GM21576 (cell line): ENCODE data around the gene FCN3.
"Not testable (repeated sequence)": the region's sequence is repeated elsewhere in the genome, so short reads cannot be mapped to it uniquely, and the experiment has no call there.

Source experiments
- ATAC-seq: cut with Tn5 transposase; IDR thresholded peaks from one replicate; pipeline ENCODE4 v1.9.1; 2021; ENCODE audit warnings: mild to moderate bottlenecking, moderate library complexity; ENCODE audit not compliant: unreplicated experiment

The FCN3 gene

DNA sequence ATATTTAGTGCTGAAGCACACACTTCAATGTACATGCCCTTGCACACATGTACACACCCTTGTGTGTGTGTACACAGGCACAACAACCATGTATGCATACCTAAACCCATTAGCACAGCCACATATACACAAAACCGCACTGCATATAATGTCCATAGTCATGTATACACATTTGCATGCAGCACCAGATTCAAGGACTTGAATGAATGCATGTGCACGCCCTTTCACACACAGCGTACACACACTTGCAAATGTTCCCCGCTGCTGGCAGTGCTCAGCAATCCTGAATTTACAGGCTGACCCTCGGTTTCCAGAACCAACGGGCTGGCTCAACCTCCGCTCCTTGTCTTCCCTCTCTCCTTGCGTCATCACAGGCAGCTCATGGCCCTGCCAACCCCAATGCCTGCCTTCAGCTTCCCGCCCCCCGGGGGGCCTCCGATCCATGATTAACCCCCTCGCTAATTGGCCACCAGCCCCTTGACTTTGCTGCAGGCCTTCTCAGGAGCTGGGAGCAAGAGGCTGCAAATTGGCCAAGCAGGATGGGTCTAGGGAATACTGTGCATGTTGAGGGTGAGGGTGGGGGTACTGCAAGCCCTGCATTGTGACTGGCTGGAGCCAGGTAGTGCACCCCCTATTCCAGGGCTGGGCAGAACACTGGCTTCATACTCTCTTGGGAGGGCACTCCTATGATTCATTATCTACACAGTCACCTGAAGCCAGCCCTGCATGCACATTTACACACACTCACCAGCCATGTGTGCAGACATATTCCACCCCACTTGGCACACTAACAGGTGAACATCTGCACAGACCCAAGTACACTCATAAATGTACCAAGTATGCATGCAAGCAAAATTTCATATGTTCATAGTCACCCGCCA is 25.7 kb upstream of the FCN3 start:
- no peak for ATAC-seq

DNA sequence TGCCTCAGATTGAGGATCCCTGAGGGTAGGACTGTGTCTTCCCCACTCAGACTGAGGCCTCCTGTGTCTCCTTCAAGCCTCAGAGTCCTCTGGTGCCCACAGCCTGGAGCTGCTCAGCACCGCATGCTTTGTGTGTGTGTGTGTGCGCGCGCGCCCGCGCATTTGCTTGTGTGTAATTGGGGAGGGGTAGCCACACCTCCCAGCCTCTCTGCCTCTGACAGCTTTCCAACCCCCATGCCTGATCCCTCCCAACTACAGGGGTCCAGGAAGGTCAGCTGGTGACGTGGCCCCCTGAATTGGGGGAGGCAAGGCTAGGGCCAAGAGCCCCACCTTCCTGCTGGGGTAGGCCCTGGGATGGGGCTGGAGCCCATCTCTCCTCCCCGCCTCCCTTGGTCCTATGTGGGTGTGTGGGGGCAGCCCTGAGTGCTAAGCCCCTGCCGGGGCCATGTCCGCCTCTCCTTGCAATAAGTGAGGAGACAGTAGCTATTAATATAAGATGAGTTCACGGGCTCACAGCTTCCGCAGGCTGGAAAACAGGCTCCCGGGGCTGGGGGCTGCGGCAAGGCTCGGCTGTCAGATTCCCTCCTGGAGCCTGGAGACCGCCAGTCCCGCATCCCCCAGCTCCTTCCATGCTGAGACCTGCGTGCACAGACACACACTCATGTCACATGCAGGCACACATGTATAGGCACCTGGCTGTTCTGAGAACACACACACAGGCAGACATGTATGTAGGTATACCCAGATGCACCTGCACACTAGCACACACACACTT is 24.8 kb upstream of the FCN3 start:
- ATAC-seq = no peak

- no peak for ATAC-seq
These were observed 24.0 kb upstream of the FCN3 start for GRCh38 chr1:27398405-27399149.

DNA sequence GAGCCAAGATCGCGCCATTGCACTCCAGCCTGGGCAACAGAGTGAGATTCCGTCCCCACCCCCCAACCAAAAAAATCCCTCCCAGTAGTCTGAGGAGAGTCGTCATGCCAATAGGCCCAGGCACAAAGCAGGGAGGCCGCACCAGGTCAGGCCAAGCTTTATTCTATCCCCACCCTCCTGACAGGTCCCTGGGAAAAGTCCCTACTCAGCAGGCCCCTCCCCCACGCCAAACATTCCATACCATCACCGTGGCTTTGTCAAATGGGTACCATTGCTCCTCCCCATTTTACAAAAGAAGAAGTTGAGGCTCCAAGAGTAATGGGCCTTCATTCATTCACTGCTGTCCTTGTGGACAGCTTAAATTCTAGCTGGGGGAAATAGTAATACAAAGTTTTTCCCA is 23.1 kb upstream of the FCN3 start:
- ATAC-seq = no peak

DNA sequence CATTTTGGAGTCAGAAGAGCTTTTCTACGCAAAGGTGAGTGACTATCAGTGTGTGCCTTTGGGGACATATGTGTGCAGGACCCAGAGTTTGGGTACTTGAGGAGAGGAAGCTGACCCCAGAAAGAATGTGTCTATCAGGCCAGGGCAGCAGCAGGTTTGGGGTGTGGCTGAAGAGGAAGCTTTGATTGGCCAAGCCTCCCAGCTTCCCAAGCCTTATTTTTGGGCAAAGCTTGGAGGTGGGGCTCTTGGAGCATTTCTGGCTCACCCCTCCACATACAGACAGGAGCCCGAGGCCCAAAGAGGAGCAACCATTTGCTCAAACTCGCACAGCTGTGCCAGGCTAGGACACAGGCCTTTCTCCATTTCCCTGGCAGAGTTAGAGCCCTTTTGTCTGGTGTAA is 22.5 kb upstream of the FCN3 start:
- ATAC-seq = no peak

DNA sequence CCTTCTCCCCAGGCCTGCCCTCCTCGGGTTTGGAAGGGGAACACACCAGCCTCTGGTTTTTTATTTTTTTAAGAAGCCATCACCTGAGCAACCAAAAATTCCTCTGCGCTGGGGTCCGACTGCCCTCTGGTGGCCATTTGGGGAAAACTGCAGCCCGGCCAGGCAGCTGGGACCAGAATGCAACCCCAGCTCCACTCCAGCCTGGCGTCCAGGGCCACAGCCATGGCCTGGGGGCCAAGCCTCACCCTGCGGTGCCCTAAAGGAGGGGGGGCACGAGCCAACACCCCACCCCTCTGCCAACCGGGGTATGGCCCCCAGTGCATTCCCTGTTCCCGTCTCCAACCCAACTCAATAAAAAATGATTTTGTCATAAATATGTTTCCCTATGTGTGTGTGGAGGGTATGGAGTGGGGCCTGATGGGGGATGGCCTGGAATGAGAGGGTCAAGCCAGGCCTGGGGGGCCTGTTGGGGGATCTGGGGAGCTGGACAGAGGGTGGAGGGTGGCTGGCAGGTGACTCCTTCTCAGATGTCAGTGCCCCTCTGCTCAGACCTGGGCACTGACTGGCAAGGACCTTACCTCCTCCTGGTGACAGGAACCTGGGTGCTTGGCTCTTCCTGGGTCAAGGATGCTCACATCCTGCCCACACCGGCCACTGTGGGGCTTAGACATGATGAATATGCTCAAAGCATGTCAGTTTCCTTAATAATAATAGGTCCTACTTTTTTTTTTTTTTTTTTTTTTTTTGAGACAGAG is 21.0 kb upstream of the FCN3 start:
- ATAC-seq = peak; percentile 45

GRCh38 chr1:27394925-27395324 is 20.3 kb upstream of the FCN3 start:
- ATAC-seq = no peak

GRCh38 chr1:27394282-27394658 is 19.6 kb upstream of the FCN3 start:
- no peak for ATAC-seq

DNA sequence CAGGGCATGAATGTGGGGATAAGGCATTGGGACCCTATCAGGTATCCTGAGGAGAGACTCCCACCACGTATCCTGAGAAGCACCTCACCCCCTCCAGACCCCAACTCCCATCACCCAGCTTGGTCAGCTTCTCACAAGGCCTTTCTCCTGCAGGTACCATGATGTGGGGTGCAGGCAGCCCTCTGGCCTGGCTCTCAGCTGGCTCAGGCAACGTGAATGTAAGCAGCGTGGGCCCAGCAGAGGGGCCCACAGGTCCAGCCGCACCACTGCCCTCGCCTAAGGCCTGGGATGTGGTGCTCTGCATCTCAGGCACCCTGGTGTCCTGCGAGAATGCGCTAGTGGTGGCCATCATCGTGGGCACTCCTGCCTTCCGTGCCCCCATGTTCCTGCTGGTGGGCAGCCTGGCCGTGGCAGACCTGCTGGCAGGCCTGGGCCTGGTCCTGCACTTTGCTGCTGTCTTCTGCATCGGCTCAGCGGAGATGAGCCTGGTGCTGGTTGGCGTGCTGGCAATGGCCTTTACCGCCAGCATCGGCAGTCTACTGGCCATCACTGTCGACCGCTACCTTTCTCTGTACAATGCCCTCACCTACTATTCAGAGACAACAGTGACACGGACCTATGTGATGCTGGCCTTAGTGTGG is 19.1 kb upstream of the FCN3 start:
- no peak for ATAC-seq

DNA sequence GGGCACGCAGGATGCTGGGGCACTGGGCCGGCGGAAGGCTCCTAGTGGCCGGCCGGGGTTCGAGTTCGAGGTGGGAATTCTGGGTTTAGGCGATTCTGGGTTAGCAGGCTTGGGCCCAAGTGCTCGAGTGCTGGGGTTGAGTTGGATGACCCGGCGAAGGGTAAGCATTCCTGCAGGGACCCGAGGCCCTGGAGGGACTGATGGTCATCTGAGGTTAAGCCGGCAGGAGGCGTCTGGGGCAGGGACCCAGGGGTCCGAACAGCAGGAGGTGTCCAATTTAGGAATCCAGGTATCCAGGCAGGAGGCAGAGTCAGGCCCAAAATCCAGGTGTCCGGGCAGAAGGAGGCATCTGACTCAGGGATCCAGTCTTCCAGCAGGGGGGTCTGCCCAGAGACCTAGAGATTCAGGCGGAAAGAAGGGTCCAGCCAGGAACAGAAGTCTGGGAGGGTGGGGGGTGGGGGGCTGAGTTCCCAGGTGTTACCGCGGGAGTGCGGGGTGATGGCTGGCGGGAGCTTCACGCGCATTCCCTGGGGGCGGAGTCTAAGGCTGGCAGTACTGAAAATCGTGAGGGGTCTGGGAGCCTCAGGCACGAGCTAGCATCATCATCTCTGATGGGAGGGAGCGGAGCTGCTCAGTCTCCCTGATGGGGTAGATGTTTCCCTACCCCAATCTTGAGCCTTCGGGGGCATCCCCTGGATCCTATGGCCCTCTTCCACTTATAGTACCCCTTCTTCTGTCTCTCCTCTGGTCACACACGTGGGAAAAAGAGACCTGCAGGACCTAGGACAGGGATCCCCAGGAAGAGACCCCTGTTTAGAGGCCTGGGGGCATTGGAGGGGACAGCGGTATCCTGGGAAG is 18.4 kb upstream of the FCN3 start:
- ATAC-seq = no peak

DNA sequence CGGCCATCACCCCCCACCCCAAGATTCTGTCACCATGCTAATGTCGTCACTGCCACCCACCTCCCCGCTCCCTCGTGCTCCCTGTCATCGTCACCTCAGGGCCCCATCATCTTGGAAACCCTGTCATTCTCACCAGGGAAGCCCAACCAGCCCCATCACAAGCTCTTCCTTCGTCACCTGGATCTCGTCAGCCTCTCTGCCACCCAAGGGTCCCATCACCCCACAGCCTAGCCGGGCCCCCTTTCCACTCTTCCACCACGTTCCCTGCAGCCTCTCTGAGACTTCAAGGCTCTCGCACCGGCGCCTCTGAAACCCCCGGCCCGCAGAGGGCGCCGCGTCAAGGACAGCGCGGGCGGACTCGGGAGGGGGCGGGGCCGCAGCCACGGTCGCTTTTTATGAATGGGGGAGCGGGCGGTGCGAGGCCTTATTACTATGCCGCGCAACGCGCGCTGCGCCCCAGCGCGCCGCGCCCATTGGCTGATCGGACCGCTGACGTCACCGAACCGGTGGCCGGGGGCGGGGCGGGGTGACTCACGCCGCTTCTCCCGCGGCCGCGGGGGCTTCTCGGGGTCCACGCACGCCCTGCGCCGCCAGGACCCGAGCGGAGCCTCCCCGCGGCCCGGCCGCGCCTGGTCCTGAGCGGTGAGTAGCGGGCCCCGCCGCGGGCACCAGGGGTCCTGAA is 17.6 kb upstream of the FCN3 start, which contains the start of gene GPR3:
Gene GPR3 (plus strand): TSS at position 527 of the 682 bp plus-strand sequence. CDS start 1,177 bp downstream, outside the sequence.
- ATAC-seq = peak; percentile 51

- no peak for ATAC-seq
These were observed 17.0 kb upstream of the FCN3 start for GRCh38 chr1:27391511-27392095.

DNA sequence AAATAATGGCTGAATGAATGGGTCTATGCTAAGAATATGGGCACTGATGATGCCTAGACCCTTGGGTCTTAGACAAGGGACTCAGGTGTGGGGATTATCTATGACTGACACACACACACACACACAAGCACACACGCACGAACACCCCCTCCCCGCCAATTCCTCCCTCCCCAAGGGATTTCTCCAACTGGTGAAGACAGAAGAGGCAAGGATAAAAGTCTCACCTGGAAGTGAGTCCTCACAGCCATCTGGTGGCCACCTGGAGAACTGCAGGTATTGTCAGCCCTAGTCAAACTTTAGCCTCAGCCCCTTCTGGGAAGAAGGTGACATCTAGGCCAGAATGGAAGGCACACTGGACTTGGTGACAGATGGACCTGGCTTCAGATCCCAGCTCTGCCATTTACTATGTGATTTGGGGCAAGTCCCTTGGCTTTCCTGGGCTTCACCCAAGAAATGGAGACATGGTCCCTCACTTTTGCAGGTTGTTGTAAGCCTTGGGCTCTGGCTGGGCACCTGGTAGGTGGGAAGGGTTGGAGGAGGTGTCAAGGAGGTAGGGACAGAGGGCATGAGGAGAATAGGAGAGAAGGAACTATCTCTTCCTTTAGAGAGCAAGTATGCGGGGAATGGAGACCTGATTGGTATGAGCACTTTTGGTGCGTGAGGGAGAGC is 13.8 kb upstream of the FCN3 start:
- ATAC-seq = no peak

DNA sequence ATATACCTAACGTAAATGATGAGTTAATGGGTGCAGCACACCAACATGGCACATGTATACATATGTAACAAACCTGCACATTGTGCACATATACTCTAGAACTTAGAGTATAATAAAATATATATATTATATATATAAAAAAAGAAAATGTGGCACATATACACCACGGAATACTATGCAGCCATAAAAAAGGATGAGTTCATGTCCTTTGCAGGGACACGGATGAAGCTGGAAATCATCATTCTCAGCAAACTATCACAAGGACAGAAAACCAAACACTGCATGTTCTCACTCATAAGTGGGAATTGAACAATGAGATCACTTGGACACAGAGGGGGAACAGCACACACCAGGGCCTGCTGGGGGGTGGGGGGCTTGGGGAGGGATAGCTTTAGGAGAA is 10.2 kb upstream of the FCN3 start:
- ATAC-seq = not testable (repeated sequence)

DNA sequence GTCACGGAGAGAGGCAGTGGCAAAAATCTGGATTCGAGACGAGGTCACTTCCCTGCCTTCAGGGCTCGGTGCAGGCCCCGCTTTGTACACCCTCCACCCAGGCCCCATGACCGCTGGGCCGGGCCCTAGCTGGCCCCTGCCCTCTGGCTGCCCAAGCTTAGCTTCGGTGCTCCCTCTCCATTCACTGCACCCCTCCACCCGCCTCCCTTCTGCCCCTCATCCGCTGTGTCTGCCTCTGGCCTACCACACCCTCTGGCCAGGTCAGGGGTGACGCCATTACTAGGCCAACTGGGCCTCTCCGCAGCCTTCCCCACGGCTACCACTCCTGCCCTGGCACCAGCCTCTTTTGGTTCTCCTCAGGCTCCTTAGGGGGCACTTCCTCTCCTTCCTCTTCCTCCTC is 9.0 kb upstream of the FCN3 start:
- no peak for ATAC-seq

GRCh38 chr1:27383039-27383605 is 8.5 kb upstream of the FCN3 start, which contains the start of gene CD164L2:
Gene CD164L2, minus strand, starts transcription at chr1:27383333. Its CDS starts 94 bp downstream, at chr1:27383239.
- ATAC-seq = no peak
